Stomach (tissue), 4 donors: ENCODE results near the gene HIP1.

Experiments used
- EP300 ChIP-seq: sonication (generic); formaldehyde crosslinking; IDR thresholded peaks from one replicate; pipeline ENCODE4 v1.6.1; 2017; ENCODE audit warnings: antibody characterized with exemption
- POLR2A ChIP-seq, 4 donors: fragments of 450-650 bp; IDR thresholded peaks; one replicate each; pipeline ENCODE4 v1.6.1; 2016; ENCODE audit warnings: antibody characterized with exemption in 4 of 4, control low read depth in 2 of 4, mild to moderate bottlenecking in 1 of 4, moderate library complexity in 1 of 4
- POLR2AphosphoS5 ChIP-seq, 3 donors: sonication (generic); formaldehyde crosslinking; IDR thresholded peaks; one replicate each; pipeline ENCODE4 v1.6.1; 2016; ENCODE audit warnings: antibody characterized with exemption in 3 of 3
- TF ChIP-seq, protein P1 (sequence below), 7 experiments: fragments of 450-650 bp in 4 of 7; fragments of 200-600 bp in 3 of 7; sonication (generic) in 3 of 7; IDR thresholded peaks; one replicate each; pipeline ENCODE4 v1.5.1; 2016 to 2019; ENCODE audit warnings: antibody characterized with exemption in 7 of 7, control low read depth in 2 of 7, mild to moderate bottlenecking in 1 of 7

DNA sequence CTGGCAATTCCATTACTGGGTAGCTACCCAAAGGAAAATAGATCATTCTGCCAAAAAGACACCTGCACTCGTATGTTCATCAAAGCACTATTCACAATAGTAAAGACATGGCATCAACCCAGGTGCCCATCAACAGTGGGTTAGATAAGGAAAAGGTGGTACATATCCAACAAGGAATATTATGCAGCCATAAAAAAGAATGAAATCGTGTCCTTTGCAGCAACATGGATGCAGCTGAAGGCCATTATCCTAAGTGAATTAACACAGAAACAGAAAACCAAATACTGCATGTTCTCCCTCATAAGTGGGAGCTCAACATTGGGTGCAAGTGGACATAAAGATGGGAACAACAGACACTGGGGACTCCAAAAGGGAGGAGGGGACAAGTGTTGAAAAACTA, 93.2 kb downstream of the HIP1 start:
- TF ChIP-seq, protein P1, sequence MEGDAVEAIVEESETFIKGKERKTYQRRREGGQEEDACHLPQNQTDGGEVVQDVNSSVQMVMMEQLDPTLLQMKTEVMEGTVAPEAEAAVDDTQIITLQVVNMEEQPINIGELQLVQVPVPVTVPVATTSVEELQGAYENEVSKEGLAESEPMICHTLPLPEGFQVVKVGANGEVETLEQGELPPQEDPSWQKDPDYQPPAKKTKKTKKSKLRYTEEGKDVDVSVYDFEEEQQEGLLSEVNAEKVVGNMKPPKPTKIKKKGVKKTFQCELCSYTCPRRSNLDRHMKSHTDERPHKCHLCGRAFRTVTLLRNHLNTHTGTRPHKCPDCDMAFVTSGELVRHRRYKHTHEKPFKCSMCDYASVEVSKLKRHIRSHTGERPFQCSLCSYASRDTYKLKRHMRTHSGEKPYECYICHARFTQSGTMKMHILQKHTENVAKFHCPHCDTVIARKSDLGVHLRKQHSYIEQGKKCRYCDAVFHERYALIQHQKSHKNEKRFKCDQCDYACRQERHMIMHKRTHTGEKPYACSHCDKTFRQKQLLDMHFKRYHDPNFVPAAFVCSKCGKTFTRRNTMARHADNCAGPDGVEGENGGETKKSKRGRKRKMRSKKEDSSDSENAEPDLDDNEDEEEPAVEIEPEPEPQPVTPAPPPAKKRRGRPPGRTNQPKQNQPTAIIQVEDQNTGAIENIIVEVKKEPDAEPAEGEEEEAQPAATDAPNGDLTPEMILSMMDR (IDR thresholded peaks at IDR 0.05) = no peak
- TF ChIP-seq POLR2A (IDR thresholded peaks at IDR 0.05) (no peak), POLR2AphosphoS5 (IDR thresholded peaks at IDR 0.05) (no peak), EP300 (no peak)
